GM18526 (cell line): ENCODE results near the gene ARL5C.

Experiments used
- POLR2A ChIP-seq: IDR thresholded peaks from 3 replicates; pipeline ENCODE4 v1.6.1; 2011; ENCODE audit not compliant: insufficient read length; ENCODE audit errors: extremely low read depth

ARL5C gene

DNA sequence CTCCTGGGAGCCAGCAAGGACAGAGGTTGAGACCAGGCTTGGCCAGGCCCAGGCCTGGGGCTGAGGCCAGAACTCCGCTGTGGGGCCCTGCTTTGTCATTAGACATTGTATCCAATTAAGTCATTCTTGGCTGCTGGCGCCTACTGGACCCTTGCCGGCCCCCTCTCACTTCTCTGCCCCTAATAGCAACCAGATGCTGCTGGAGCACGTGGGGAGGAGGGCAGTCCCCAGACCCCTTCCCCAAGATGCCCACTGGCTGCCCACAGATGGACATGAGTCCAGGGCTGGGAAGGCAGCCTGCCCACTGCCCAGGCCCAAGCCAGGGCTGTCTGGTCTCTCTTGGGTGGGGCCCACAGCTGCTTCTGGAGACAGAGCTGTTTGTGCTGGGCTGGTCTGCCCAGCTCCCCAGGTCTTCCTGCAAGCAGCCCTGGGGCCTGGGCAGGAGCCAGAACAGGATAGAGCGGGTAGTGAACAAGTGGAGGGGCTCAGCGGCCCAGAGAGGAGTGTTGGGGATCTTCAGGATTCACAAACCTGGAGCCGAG is 22.3 kb downstream of the ARL5C start:
- TF ChIP-seq POLR2A = no peak

- no peak for TF ChIP-seq POLR2A
These were observed 23.9 kb downstream of the ARL5C start for GRCh38 chr17:39141915-39142664.

GRCh38 chr17:39141294-39141693 is 24.7 kb downstream of the ARL5C start:
- no peak for TF ChIP-seq POLR2A

GRCh38 chr17:39139561-39139960 is 26.4 kb downstream of the ARL5C start:
- TF ChIP-seq POLR2A = no peak

GRCh38 chr17:39139161-39139511 is 26.8 kb downstream of the ARL5C start:
- no peak for TF ChIP-seq POLR2A

GRCh38 chr17:39138431-39139160 is 27.4 kb downstream of the ARL5C start:
- TF ChIP-seq POLR2A = no peak

DNA sequence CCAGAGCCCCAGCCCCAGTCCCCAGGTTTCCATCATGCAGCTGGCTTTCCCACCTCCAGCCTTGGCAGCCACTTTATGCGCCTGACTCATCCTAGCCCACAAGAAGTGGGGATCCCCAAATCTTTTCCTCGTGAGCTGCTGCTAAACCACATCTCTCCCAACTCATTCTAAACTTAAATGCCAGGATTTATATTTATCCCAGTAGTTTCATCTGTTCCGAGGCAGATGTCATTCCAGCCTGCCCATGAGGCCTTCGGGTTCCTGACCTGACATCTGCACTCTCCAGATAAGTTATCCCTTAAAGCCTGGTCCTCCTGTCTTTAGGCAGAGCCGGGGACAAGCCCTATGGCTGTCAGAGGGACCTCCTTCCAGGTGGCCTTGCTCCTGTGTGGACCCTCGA is 31.1 kb downstream of the ARL5C start:
- no peak for TF ChIP-seq POLR2A

- TF ChIP-seq POLR2A = no peak
These were observed 33.8 kb downstream of the ARL5C start for GRCh38 chr17:39132192-39132610.

DNA sequence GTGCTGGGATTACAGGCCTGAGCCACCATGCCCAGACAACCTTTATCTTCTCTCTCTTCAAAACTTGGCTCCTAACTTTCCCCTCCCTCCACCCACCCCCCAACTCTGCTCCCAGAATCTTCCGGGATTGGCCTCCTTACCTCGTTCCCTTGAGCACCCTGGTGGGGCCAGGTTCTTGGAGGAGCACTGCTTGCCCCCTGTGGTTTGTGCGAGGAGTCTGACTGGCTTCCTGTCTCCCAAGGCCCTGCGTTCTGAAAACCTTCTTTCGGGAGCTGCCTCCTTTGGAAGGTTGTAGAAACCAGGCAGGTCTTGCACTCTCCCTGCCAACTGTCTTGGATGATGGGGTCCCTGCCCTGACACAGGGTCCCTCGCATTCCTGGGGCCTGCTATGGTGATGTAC is 34.3 kb downstream of the ARL5C start:
- no peak for TF ChIP-seq POLR2A

GRCh38 chr17:39130205-39130604 is 35.8 kb downstream of the ARL5C start:
- no peak for TF ChIP-seq POLR2A

- TF ChIP-seq POLR2A = no peak
These were observed 39.5 kb downstream of the ARL5C start for GRCh38 chr17:39126436-39126835.

GRCh38 chr17:39125143-39125875 is 40.7 kb downstream of the ARL5C start:
- TF ChIP-seq POLR2A = no peak

GRCh38 chr17:39123627-39124026 is 42.3 kb downstream of the ARL5C start:
- no peak for TF ChIP-seq POLR2A

DNA sequence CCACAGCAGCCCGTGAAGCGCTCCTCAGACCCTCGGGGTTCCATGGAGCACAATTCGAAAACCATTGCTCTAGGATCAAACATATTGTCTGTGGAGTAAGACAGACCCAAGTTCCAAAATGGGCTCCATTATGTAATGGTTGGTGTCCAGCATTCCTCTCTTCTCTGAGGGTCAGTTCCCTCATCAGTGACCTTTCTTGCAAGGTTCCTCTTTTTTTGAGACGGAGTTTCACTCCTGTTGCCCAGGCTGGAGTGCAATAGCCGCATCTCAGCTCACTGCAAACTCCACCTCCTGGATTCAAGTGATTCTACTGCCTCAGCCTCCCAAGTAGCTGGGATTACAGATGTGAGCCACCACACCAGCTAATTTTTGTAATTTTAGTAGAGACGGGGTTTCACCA is 43.0 kb downstream of the ARL5C start:
- no peak for TF ChIP-seq POLR2A

DNA sequence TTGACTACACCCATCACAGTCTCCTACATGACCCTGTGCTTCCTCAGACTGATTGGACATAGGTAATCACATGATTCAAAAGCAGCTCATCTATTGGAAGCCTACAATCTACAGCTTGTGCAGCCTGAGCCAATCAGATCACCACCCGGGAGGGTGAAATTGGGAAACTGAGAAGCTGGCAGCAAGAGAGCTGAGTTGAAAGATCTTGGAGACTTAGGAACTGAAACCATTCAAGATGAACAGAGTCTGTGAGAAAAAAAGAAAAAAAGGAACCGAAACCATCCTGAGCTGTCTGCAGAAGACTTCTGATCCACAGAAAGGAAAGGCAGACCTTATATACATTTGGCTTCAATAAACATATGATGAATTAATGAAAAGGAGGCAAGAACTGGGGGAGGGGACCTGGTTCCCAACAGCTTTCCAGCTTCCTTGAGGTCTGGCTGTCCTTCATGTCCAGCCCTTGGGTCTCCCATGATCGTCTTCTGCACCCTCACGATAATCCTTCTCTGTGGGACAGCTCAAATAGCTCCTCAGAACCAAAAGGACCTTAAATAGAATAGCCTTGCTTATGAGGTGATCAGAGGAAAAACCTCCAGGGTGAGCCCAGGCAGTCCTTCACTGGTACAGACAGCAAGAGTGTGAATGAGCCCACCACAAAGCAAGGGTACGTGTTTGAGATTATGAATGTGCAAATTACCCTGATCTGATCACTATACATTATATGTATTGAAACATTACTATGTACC is 47.1 kb downstream of the ARL5C start:
- TF ChIP-seq POLR2A = no peak
